Raji (cell line): ENCODE measurements around the gene WBP1.

Source experiments
- POLR2A ChIP-seq: IDR thresholded peaks from 2 replicates; pipeline ENCODE4 v1.6.1; 2011; ENCODE audit warnings: low read depth, low read length, control low read depth; ENCODE audit not compliant: insufficient read depth

Gene WBP1

GRCh38 chr2:74502147-74502719, 44.0 kb downstream of the WBP1 start:
- TF ChIP-seq POLR2A = no peak

GRCh38 chr2:74502720-74503505, 44.7 kb downstream of the WBP1 start:
- TF ChIP-seq POLR2A = peak; percentile 46; the same call in 1 of the 2 replicates

GRCh38 chr2:74503506-74504475, 45.6 kb downstream of the WBP1 start:
- no peak for TF ChIP-seq POLR2A

- TF ChIP-seq POLR2A = no peak
These were observed 46.4 kb downstream of the WBP1 start for GRCh38 chr2:74504591-74504990.

GRCh38 chr2:74505448-74506246, 47.4 kb downstream of the WBP1 start:
- no peak for TF ChIP-seq POLR2A

- peak; percentile 77 for TF ChIP-seq POLR2A
These were observed 49.1 kb downstream of the WBP1 start, which contains the start of gene PCGF1 for GRCh38 chr2:74507145-74507925. PCGF1 (minus strand) TSS chr2:74507695; CDS start chr2:74507668, 27 bp downstream.

GRCh38 chr2:74507926-74508520, 49.8 kb downstream of the WBP1 start:
- no peak for TF ChIP-seq POLR2A

GRCh38 chr2:74510272-74510671, 52.0 kb downstream of the WBP1 start:
- TF ChIP-seq POLR2A = no peak
